OCI-LY7 (cell line): Measurements from ENCODE around the gene COPA.

Experiments
- EZH2phosphoT487 ChIP-seq: fragments of 200-600 bp; sonication (generic); IDR thresholded peaks from 2 replicates; pipeline ENCODE4 v1.6.1; 2018; ENCODE audit warnings: low read depth, borderline replicate concordance, mild to moderate bottlenecking, mixed run types, antibody characterized with exemption, low read length, moderate library complexity, mixed read lengths
- TF ChIP-seq, protein P1 (sequence below): fragments of 200-600 bp; sonication (generic); conservative IDR thresholded peaks from 2 replicates; pipeline ENCODE4 v1.5.1; 2014; ENCODE audit warnings: mild to moderate bottlenecking, antibody characterized with exemption, low read length, moderate library complexity, mixed read lengths

DNA sequence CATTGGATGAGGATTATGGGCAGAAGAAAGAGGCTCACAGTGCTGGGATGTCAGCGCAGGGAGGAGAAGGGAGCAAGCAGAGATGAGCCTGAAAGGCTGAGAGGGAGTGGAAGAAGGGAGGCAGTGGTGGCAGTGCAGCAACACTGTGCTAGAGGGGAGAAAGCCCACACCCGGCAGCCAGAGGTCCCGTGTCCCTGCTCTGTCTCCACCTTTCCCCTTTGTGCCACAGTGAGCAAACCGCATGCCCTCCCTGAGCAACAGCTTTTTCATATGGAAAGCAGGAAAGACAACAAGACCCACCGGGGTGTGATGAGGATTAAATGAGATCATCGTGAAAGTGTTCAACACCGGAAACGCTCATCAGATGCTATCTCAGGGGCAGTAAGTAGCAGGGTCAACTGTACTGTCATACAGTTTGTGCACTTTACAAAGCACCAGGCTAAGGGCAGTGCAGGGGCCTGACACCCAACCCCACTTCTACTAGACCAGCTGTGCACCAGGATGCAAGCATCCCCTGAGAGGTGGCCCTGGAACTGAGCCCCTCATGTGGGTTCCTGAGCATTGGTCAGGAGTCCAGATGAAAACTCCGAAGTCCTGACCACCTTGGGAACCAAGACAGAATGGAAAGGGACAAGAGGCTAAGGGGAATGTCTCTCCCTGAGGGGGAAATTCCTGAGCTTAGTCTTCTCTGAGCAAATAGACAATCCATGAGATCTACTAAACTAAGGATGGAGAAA, 32.9 kb upstream of the COPA start:
- TF ChIP-seq, protein P1, sequence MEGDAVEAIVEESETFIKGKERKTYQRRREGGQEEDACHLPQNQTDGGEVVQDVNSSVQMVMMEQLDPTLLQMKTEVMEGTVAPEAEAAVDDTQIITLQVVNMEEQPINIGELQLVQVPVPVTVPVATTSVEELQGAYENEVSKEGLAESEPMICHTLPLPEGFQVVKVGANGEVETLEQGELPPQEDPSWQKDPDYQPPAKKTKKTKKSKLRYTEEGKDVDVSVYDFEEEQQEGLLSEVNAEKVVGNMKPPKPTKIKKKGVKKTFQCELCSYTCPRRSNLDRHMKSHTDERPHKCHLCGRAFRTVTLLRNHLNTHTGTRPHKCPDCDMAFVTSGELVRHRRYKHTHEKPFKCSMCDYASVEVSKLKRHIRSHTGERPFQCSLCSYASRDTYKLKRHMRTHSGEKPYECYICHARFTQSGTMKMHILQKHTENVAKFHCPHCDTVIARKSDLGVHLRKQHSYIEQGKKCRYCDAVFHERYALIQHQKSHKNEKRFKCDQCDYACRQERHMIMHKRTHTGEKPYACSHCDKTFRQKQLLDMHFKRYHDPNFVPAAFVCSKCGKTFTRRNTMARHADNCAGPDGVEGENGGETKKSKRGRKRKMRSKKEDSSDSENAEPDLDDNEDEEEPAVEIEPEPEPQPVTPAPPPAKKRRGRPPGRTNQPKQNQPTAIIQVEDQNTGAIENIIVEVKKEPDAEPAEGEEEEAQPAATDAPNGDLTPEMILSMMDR, result no peak
- TF ChIP-seq EZH2phosphoT487, result no peak
